GM03348 (cell line): Measurements from ENCODE around the gene NEGR1.

Source experiments
- DNase-seq: peaks from one replicate; pipeline ENCODE4 v3.0.0; 2012; ENCODE audit warnings: low spot score

The NEGR1 gene

DNA sequence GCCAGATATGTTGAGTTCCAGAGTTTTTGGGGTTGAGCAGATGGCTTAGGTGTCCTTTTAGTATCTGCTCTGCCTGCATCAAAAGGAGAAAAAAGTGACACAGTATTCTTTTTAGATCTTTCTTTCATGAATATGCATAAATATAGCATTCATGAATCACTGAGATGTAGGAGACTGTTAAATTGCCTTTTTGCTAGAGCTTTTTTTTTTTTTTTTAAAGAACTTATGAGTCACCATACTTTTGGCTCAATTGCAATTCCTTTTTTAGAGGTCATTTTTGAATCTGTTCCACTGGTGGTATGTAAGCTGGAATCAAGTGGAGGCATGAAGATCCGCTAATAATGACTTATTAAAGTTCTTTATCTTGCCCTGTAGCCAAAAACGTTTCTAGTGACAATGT, 720.6 kb downstream of the NEGR1 start:
- peak; percentile 48 for DNase-seq

DNA sequence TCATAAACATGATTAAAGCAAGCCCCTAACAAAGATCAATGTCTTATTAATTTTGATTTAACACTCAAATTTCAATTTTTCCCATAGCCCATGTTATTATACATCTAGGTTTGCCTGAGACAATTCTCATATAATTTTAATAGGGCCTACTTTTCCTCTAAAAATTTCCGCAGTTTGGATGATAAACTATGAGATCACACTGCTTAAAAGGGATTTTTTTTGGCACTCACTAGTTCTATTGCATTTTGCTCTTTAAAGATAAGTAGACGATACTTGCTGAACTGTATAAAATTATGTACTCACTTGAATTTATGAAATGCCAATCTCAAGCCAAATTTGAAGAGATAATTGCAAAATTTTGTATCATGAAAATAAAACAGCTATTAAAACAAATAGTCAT, 721.1 kb downstream of the NEGR1 start:
- DNase-seq, result no peak

DNA sequence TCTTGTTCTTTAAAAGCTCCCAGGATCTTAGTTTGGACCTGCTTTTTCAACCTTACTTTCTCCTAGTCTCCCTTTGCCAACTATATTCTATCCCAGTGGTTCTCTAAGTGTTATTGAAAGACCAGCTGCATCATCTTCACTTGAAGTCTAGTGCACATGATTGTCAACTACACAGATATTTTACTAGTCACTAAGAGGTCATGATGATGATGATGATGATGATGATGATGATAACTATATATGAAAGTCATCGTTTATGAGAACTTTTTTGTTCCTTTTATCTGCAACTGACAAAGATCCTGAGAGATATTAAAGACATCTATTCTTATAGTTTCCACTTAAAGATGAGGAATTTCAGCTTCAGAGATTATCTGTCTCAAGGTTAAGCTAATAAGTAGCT, 722.5 kb downstream of the NEGR1 start:
- no peak for DNase-seq

DNA sequence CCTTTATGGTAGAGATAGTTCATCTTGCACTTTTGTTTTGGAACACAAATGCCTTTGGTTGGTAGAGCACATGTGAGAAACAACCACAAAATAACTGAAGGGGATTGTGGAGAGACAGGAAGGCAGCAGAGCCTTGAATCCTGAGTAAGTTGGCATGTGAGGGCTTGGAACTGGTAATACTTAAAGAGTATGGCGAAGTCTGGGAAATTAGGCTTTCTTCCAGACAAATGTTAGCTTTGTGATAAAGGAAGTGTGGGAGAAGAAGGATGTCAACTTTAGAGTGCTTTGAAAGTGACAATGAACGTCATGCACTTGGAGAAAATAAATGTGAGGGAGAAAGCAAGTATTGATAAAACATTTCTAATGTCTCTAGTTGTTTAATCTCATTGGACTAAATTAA, 725.2 kb downstream of the NEGR1 start:
- DNase-seq, result no peak

DNA sequence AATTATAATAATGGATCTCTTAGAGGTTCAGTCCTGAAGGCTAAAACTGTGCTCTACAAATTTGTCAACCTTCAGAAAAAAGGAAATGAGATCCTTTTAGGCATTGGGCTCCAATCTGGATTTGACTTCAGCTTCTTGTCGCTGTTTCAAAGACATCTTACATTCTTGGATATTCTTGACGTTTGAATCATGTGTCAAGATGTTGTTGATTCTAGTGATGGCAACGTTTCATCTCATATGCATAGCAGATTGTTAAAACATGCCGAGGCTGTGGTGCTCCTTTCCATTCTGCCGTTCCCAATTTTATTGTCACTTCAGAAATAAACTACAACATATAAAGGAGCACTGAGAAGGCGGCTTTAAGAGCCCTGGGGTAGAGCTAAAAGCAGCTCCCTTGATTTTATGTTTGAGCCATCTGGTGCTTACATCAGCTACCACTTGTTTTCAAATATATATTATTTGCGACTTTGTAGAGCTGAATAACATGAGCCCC, 733.9 kb downstream of the NEGR1 start:
- no peak for DNase-seq

DNA sequence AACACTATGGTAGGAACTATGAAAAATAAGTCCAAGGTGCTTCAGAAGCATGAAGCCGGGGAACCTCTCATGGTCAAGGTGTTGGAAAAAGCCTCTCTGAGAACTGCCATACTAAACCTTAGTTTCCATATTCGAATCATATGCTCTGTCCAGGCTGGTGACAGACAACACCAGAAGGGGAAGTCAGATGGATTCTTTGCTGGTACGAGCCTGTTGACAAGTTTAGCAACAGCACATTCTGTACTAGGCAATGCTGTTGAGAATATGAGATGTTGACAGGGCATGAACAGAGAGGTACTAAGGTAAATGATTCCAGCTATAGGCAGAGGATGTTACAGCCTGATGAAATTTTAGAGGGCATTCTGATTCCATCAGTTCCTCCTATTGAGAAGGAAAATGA, 740.2 kb downstream of the NEGR1 start:
- DNase-seq, result no peak

DNA sequence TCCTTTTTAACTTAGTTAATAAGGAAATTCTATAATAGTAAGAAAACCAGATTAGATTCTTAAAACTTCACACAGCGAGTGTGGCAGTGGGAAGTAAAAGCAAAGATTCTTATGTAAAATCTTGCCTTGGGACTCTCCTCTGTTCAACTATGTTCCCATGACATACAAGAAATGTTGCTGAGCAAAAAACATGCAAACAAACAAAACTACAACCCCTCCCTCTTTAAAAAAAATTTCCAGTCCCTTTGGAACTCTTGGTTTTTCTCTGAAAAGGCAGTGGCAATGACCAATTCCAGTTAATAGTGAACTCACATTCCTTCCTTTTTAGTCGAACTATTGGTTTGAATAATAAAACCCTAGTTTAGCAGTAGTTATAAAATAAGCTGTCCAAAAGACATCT, 748.4 kb downstream of the NEGR1 start:
- DNase-seq, result no peak

DNA sequence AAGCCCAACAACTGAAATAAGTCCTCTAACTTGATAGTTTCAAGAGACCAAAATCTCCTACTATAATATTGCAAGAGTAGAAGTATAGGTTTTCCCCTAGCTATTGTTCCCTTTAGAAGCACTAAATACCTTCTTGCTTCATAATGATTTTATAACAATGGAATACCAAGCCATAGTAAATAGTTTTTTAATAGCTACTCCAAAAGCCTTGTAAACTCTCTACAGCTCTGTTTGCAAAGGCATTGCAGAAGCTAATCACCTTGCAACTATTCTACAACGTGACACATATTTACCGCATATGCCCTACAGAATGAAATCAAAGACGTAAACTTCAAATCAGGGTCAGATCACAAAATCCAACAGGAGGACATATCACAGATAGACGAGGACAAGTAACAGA, 750.0 kb downstream of the NEGR1 start:
- no peak for DNase-seq

DNA sequence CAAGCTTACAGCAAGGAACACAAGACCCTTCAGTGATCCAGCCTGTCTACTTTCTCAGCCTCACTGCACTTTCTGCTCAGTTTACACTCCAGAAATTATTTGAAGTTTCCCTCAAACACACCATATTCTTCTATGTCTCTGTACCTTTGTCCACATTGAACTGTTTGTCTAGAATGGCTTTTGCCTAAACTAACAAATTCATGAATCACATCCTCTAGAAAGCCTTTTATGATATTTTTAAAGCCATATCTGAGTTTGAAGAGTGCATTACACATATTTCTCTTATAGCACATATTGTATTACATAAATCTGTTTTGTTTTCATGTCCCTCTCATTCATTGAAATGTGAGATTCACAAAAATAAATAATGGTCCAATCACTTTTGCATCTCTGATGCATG, 755.5 kb downstream of the NEGR1 start:
- no peak for DNase-seq

DNA sequence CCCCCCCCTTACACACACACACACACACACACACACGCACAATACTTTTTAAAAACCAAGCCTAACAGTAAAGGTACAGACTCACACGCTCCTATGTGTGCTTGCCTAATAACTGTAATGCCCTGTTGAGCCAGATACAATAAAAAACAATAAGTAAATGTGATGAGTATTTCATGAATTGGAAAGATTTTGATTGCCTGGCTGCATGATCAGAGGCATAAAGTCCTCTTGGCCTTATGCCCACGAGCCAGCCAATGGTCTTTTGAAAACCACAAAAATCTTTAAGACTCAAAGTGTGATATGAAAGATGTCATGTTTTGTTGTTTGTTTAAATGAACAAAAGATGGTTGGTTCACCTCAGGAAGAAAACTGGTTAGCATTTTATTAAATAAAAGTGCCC, 759.6 kb downstream of the NEGR1 start:
- DNase-seq, result no peak

DNA sequence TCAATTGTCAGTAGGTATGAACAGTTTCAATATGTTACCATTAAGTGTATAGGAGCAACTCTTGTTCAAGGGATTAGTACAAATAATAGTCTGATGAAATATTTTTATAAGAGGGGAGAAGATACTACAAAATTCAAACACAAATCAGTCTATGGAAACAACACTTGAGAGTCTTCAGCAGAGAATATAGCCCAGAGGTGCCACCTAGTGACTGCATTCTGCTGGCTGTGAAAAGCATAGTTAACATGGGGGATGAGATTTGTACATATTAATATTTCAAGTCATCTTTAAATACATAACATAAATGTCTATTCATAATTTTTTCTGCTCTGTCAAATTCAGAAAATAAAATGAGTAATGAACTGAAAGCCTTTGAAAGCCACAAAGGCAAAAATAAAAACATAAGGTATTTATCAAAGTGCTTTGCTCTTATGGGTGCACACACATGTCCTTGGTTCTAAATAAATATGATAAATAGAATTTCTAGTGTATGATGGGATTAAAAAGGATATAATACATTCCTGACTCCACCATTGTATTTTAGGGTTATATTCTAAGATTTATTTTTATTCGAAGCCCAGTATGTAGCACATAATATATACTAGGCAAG, 760.6 kb downstream of the NEGR1 start:
- DNase-seq, result peak; percentile 44

DNA sequence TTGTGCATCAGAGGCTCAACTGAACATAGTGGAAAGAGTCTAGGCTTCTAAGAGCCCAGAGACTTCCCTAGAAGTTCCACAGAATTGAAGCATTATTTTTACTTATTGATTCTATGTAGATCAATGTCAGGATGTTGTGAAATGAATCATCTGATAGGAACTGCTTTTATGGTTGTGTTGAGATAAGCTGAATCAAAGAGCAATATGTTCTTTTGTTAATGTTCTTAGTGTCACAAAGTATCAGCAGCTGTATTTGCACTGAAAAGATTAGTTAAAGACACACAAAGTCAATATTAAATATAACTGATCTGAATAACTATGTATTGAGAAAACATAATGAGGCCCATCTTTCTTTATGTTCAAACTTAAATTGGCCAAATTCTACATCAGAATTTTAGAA, 770.8 kb downstream of the NEGR1 start:
- no peak for DNase-seq

DNA sequence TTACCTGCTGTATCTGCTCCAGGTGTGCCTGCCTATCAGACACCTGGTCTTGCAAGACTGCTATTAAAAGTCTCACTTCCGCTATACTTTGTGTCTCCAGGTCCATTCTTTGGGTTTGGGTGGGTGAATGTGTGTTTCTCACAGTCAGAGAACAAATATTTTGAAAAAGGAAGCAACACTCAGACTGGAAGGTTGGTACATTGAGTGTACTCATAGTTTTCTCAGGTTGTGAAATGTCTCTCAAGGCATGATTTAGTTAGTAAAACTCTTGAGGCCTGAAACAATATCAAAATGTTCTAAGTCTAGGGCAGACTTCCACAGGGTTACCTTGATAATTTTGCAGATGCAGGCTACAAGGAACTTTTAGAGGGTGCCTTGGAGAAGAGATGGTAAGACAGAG, 771.6 kb downstream of the NEGR1 start:
- no peak for DNase-seq

DNA sequence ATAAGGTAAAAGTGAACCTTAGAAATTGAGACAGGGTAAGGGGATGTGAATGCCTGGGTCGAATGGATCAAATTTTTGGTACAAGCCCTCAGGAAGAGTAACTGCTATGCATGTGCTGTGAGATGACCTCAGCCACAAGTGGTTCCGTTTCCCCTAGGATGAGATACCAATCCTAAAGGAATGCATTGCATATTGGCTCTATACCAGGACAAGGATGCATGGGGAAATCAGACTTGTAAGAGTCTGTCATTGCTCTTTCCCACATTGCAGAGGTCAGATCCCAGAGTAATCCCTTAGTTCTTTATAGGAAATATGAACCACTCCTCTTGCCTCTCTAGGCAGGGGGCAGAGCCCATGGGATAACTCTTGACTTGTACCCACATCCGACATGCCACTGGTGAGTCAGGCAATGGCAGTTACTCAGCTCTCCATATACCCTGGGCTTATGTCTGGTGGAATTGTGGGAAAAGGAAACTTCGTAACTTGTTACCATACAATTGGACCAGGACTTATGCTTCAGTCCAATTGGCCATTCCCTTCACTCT, 773.2 kb downstream of the NEGR1 start:
- no peak for DNase-seq

DNA sequence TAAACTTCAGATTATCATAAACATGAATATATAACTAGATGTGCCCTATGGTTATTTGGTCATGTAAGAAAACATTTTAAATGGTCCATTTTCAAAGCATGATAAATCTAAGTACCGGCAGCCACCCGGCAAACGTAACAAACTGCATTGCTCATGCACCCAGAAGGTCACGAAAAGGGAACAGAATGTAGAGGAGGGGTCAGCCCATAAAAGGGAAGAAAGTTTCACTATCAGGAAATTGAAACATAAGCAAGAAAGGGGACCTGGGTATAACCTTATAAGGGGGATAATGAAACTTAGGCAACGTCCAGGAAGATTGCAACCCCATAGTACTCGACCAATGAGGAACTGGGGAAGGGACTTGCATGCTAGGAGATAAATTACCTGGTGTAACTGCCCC, 780.3 kb downstream of the NEGR1 start:
- no peak for DNase-seq

DNA sequence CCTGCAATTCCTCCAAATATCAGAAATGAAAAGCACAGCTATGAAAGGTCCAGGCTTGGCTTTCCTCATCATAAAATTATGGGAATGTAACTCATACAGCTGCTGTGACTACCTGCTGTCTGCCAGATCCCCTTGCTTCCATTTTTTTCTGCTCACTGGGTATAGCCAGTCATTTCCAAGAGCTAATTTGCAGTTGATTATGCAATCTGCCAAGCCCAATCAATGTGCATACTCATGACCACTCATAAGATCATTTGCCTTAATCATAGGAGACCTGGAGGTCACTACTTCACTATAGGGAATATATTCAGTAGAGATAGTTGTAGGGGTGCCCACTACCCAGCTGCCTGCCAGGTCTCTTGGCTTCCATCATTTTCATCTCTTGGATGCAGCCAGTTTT, 783.8 kb downstream of the NEGR1 start:
- DNase-seq, result no peak

DNA sequence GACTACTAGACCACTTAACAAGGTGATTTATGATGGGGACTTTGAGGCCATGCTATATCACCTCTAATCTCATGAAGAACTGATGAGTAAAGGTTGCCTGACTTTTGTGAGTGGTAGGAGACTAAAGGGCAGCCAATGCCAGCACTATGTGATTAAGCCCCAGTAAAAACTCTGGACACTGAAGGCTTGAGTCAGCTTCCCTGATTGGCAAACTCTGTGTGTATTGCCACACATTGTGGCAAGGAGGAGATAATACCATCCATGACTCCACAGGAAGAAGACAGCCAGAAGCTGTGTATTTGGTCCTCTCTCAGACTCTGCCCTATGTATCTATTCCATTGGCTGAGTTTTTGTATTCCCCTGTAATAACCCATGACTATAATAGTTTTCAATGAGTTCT, 788.2 kb downstream of the NEGR1 start:
- DNase-seq, result no peak

DNA sequence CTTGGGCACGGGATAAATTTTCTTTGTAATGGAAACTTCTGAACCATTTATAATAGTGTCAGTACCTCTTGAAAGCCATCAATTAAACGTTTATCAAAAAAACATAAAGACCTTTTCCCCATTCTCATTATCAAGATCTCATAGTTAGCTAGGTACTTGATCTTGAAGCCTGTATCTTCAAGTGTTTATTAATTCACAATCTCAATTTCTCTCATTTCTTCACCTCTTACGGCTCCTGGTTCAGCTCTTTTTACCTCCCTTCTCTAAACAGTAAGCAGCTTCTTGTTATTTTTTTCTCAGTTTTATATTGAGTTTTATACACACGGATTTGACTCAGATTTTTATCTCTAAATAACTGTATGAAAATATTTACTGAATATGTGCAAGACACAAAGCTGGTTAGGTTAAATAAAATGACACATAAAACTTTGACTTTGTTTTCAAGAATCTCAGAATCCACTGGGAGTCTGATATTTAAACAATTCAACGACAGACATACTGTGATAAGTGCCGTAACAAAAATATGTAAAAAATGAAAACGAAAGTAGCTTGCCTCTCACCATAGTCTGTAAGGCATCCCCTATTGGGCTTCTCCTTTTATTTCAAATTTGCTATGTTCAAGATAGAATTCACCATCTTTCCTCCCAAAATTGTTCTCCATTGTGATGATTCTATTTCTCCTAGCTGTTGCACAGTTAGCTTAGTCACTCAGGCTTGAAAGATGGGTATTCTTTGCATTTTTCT, 789.9 kb downstream of the NEGR1 start:
- DNase-seq, result no peak

DNA sequence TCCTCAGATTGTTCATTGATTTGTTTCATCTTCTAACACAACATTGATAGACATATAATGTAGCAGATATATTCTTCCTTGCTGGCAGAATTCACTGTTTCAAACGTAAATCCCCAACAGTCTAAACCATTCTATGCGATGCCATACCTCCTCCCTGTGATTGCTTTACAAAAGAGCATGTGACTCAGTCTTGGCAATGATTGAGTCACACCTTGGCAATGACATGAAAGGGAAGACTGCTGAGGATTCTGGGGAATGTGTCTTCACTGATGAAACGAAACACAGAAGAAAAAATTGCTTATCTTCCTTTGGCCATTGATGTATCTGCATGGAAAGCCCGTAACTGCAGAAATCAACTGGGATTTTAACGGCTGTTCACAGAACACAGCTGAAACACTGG, 791.9 kb downstream of the NEGR1 start:
- DNase-seq, result no peak

DNA sequence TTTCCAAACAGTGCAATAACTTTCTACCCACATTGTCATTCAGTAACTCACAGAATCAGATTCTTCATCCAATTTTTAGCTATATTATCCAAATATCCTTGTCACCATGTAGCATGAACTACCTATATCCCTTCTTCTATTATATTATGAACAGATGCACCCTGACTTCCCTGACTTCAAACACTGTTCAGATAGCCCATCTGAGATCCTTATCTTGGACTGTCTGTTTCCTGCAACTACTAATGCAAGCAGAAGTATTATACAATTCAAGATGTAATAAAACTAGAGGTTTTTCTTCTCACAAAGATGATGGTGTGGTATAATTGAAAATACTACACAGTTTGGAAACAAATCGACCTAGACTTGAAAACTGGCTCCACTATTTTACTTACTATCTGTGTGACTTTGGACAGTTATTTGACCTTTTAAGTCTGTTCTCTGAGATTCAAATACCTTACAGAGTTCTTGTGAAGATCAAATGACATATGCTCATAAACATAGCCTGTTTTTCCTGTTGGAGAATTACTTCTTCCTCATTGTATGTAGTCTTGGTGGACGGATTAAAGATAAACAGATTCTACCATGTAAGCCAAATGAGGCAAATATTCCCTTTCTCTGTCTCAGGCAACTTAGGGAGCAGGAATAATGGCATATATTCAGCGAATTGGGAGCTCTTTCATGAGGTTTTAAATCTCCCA, 793.6 kb downstream of the NEGR1 start:
- DNase-seq, result no peak

DNA sequence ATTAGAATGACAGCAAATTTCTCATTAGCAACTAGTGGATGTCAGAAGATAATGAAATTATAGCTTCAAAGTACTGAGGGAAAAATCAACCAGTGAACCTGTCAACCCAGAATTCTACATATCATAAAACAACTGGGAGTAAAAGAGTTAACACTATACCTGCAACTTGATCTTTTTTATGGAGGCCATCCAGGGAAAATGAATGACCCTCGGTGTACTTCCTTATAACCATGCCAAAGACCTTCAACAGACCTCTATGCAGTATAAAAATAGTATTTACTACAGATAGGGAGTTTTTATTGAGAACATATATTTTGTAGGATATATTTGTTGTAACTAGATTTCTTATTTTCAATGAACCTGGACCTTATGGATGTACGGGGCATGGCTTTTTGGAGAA, 809.0 kb downstream of the NEGR1 start:
- DNase-seq, result no peak

DNA sequence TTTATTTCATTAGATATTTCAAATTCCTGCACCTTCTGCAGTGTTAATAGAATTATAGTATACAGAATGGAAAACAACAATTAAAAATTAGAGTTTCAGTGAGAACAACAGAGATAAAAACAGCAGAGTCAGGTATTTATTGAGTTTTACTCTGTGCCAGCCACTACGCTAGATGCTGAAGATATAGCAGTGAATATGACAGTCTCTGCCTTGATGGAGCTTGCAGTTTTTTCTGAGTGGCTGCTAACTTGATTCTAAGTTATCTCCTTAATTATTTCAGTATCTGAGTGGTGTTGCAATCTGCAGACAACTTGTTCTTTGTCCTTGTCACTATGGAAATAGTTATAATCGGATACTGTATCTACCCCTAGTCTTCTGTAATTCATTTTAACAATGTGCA, 817.2 kb downstream of the NEGR1 start:
- DNase-seq, result no peak

DNA sequence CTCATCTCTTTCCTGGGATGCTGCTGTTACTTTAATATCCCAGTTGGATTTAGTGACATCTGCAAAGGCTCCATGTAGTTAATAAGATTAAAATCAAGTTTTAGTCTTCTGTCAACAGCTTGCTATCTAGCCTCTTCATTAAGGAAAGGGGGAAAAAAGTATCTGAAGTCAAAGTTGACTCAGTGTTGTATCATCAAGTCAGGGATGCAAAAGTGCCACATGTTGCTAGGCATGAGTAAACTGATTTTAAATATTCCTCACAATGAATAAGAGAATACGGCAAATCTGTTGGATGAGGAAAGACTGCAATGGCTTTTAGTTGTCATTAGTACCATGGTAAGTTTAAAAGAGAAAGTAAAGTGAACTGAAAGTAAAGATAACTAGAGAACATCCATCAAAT, 818.3 kb downstream of the NEGR1 start:
- peak; percentile 6 for DNase-seq
